AG04450 (cell line): ENCODE data around the gene TNFRSF14. TPM values are rescaled to one million over a fixed set of nuclear protein-coding genes. Genes with fewer than 3 reads are reported as not detected.

ENCODE experiments used
- CTCF ChIA-PET: fragments of 300-600, 350-600 bp; formaldehyde crosslinking; extraction: SDS; loops from one replicate; lab custom pipeline; 2022; ENCODE audit warnings: antibody characterized with exemption, inconsistent platforms; lab: Charles Lee
- POLR2A ChIA-PET: fragments of 350-600 bp; formaldehyde crosslinking; extraction: SDS; loops from one replicate; lab custom pipeline; 2021; ENCODE audit warnings: antibody characterized with exemption, inconsistent platforms; lab: Yijun Ruan, JAX
- DNase-seq: peaks from one replicate; pipeline ENCODE4 v3.0.0-alpha.2; 2011; ENCODE audit warnings: low read depth, low spot score
- H3K27ac ChIP-seq: one replicate; pipeline ENCODE4 v1.5.1; 2012; ENCODE audit warnings: low read depth, low read length, control low read depth
- H3K27me3 ChIP-seq: one replicate; pipeline ENCODE4 v1.6.0; 2012; ENCODE audit warnings: low read length; ENCODE audit not compliant: control insufficient read depth, insufficient read depth
- H3K4me3 ChIP-seq: 2 replicates; pipeline ENCODE4 v1.5.1; 2011; ENCODE audit warnings: mild to moderate bottlenecking, low read depth, low read length, control low read depth
- H3K9me3 ChIP-seq: 2 replicates; pipeline ENCODE4 v1.5.1; 2012; ENCODE audit warnings: low read length; ENCODE audit not compliant: control insufficient read depth, insufficient read depth
- polyA plus RNA-seq: library from polyadenylated mRNA; depleted of rRNA; stranded (reverse); fragments of >200 nt; gene quantifications from 2 replicates; pipeline ENCODE4 v1.2.3, GENCODE V29; 2011
- TF ChIP-seq, protein P1 (sequence below): IDR thresholded peaks from 2 replicates; pipeline ENCODE4 v1.5.1; 2011; ENCODE audit warnings: low read depth, low read length, control low read depth, inconsistent platforms

TNFRSF14 gene
- polyA plus RNA-seq, 1 experiment, result 5.4 TPM

DNA sequence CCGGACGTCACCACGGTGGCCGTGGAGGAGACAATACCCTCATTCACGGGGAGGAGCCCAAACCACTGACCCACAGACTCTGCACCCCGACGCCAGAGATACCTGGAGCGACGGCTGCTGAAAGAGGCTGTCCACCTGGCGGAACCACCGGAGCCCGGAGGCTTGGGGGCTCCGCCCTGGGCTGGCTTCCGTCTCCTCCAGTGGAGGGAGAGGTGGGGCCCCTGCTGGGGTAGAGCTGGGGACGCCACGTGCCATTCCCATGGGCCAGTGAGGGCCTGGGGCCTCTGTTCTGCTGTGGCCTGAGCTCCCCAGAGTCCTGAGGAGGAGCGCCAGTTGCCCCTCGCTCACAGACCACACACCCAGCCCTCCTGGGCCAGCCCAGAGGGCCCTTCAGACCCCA is 7.0 kb downstream of the TNFRSF14 start:
- ChIA-PET CTCF (interaction anchor here (1.5 kb wide), 1 partner anchor 15 kb away, joined by 3 read pairs; no protein-coding TSS in a partner anchor), POLR2A (no interaction called here)
- H3K27me3 ChIP-seq, result peaks cover 23% of the 10 kb centered on the region
- H3K27ac ChIP-seq, result no peak overlapping the region
- H3K9me3 ChIP-seq, result no peaks in the 10 kb centered on the region; the same call in 1 of the 2 replicates
- no peak overlapping the region for H3K4me3 ChIP-seq
- no peak for DNase-seq
- TF ChIP-seq, protein P1, sequence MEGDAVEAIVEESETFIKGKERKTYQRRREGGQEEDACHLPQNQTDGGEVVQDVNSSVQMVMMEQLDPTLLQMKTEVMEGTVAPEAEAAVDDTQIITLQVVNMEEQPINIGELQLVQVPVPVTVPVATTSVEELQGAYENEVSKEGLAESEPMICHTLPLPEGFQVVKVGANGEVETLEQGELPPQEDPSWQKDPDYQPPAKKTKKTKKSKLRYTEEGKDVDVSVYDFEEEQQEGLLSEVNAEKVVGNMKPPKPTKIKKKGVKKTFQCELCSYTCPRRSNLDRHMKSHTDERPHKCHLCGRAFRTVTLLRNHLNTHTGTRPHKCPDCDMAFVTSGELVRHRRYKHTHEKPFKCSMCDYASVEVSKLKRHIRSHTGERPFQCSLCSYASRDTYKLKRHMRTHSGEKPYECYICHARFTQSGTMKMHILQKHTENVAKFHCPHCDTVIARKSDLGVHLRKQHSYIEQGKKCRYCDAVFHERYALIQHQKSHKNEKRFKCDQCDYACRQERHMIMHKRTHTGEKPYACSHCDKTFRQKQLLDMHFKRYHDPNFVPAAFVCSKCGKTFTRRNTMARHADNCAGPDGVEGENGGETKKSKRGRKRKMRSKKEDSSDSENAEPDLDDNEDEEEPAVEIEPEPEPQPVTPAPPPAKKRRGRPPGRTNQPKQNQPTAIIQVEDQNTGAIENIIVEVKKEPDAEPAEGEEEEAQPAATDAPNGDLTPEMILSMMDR, result no peak

DNA sequence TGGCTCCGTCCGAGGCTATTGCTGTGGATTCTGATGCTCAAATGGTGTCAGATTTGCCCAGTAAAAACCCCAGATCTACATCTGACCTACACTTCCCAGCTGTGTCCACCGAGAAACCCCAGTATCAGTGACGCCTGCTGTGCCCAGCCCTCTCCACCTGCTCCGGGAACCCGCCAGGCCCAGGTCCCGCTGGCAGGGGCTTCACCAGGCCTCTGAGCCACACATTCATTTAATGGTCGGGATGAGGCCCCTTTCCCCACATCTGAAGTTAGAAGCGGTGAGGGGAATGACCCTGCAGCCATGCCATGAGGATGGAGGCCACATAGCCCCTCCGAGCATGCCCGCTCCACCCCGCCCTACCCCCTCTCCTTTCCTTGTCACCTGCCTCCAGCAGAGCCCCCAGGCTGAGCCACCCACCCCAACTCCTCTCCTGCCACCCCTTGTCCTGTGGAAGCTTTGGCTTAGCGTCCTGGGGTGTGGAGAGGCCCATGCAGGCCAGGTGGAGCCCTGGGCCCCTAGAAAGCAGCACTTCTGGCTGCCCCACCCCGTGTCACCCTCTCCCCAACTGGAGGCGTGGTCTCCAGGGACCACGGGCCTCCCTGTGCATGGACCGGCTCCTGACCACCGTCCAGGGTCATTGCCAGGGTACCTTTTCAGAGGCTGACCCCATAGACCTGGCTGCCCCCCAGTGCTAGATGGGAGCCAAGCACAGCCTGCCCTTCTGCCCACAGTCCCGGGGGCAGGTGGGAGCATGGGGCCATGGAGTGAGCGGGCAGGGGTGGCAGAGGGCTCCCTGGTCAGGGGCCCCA is 8.0 kb downstream of the TNFRSF14 start:
- DNase-seq, result no peak
- peaks cover 28% of the 10 kb centered on the region for H3K27me3 ChIP-seq
- no peak overlapping the region for H3K27ac ChIP-seq
- no peak overlapping the region for H3K4me3 ChIP-seq
- CTCF ChIA-PET, result interaction anchor here (1.5 kb wide), 1 partner anchor 16 kb away, joined by 3 read pairs; no protein-coding TSS in a partner anchor
- no peaks in the 10 kb centered on the region; the same call in 1 of the 2 replicates for H3K9me3 ChIP-seq
- TF ChIP-seq, protein P1, result no peak
- POLR2A ChIA-PET, result no interaction called here

DNA sequence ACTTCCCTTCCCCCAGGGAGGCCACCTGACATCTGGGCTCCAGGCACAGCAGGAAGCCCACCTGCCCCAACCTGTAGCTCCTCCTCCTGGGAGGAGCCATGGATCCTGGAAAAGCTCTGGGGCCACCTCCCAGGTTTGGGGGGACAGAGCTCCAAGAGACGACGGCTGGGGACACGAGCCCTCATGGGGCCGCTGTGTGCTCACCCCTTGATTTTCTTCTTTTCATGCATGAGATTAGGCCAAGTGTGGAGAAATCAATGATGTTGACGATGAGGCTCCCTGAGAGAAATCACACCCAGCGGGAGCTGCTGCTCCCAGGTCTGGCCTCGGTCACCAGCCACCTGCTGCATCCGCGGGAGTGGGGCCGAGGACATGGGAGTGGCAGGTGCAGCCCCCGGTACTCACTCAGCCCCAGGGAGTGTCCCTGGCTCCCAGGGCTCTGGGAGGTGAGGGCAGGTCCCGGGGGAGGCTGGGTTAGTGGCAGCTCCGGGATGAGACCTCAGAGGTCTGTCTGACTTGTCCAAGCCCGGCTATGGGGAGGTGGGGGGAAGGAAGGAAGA is 8.7 kb downstream of the TNFRSF14 start:
- peaks cover 28% of the 10 kb centered on the region for H3K27me3 ChIP-seq
- TF ChIP-seq, protein P1, result no peak
- no peaks in the 10 kb centered on the region; the same call in 1 of the 2 replicates for H3K9me3 ChIP-seq
- no peak overlapping the region for H3K4me3 ChIP-seq
- ChIA-PET CTCF (interaction anchor here (1.5 kb wide), 1 partner anchor 16 kb away, joined by 3 read pairs; no protein-coding TSS in a partner anchor), POLR2A (no interaction called here)
- no peak for DNase-seq
- H3K27ac ChIP-seq, result no peak overlapping the region

DNA sequence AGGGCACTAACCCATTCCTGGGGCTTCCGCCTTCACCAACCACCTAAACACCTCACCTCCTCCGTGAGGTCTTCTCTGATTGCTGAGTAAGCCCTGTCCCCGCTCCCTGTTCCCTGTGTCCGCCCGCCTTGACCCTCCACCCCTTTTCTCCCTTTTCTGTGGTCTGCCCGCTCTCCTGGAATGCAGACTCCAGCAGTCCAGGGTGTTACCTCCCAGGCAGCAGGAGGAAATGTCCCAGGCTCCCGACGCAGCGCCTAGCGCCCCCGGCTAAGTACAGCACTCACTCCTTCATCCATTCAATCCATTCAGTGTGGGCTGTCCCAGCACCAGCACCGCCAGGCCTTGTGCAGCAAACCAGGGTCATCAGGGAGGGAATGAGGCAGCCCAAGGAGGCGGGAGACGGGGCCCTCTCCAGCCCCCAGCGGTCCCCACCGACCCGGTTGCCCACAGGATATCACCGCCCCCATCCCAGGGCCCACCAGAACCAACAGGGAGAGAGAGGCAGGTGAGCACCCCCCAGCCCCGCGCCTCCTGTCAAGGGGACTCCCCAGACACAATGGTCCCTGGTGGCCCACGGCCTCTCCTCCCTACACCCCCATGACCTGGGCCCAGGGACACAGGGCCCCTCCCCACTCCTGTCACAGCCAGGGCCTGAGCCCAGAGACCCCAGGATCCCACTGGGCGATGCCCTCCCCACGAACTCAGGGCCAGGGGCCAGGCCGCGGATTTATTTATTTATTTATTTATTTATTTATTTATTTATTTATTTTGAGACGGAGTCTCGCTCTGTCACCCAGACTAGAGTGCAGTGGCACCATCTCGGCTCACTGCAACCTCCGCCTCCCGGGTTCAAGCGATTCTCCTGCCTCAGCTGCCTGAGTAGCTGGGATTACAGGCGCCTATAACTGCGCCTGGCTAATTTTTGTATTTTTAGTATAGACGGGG is 10.2 kb downstream of the TNFRSF14 start:
- no peaks in the 10 kb centered on the region; the same call in 1 of the 2 replicates for H3K9me3 ChIP-seq
- ChIA-PET POLR2A (no interaction called here), CTCF (no interaction called here)
- TF ChIP-seq, protein P1, result no peak
- DNase-seq, result no peak
- H3K27me3 ChIP-seq, result peaks cover 31% of the 10 kb centered on the region
- H3K27ac ChIP-seq, result no peak overlapping the region
- H3K4me3 ChIP-seq, result no peak overlapping the region
